Karpas-422 (cell line): ENCODE data around the gene ALDH16A1. TPM values are rescaled to one million over a fixed set of nuclear protein-coding genes. Genes with fewer than 3 reads are reported as not detected.

Experiments
- DNase-seq: peaks from one replicate; pipeline ENCODE4 v3.0.0-alpha.2; 2015
- H2AFZ ChIP-seq: fragments of 200-600 bp; sonication (generic); 2 replicates; pipeline ENCODE4 v1.6.1; 2014; ENCODE audit warnings: antibody characterized with exemption, low read length, mixed read lengths
- H3K27ac ChIP-seq: fragments of 200-600 bp; sonication (generic); 2 replicates; pipeline ENCODE4 v1.5.1; 2014; ENCODE audit warnings: mild to moderate bottlenecking, low read length, moderate library complexity
- H3K27me3 ChIP-seq: fragments of 200-600 bp; sonication (generic); 2 replicates; pipeline ENCODE4 v1.6.1; 2014; ENCODE audit warnings: low read length, mixed read lengths
- H3K36me3 ChIP-seq: fragments of 200-600 bp; sonication (generic); 2 replicates; pipeline ENCODE4 v1.6.1; 2014; ENCODE audit warnings: low read length, mixed read lengths; ENCODE audit not compliant: insufficient read depth
- H3K4me1 ChIP-seq: fragments of 200-600 bp; sonication (generic); 2 replicates; pipeline ENCODE4 v1.6.1; 2014; ENCODE audit warnings: mild to moderate bottlenecking, low read length, mixed read lengths
- H3K4me2 ChIP-seq: fragments of 200-600 bp; sonication (generic); 2 replicates; pipeline ENCODE4 v1.6.1; 2014; ENCODE audit warnings: low read length, low read depth, mild to moderate bottlenecking; ENCODE audit not compliant: poor library complexity, severe bottlenecking
- H3K4me3 ChIP-seq: fragments of 200-600 bp; sonication (generic); 2 replicates; pipeline ENCODE4 v1.5.1; 2014; ENCODE audit warnings: mild to moderate bottlenecking, antibody characterized with exemption, low read length, mixed read lengths
- H3K79me2 ChIP-seq: fragments of 200-600 bp; sonication (generic); 2 replicates; pipeline ENCODE4 v1.6.1; 2014; ENCODE audit warnings: mild to moderate bottlenecking, low read length, mixed read lengths
- H3K9ac ChIP-seq: fragments of 200-600 bp; sonication (generic); 2 replicates; pipeline ENCODE4 v1.6.0; 2014; ENCODE audit warnings: low read length
- H3K9me2 ChIP-seq: fragments of 200-600 bp; sonication (generic), shearing (Covaris generic); replicated peaks from 2 replicates; pipeline ENCODE4 v1.6.0; 2014; ENCODE audit warnings: mild to moderate bottlenecking, low read length, moderate library complexity; ENCODE audit not compliant: insufficient read depth
- H3K9me3 ChIP-seq: fragments of 300-700, 200-600 bp; sonication (generic); 2 replicates; pipeline ENCODE4 v1.6.1; 2014; ENCODE audit warnings: low read length, mixed read lengths
- H4K20me1 ChIP-seq: fragments of 200-600 bp; sonication (generic); 2 replicates; pipeline ENCODE4 v1.6.1; 2014; ENCODE audit warnings: mild to moderate bottlenecking, antibody characterized with exemption, low read length, low read depth; ENCODE audit not compliant: insufficient read depth
- total RNA-seq: library from RNA; depleted of rRNA; stranded (reverse); fragments of >200 nt; shearing (Covaris generic); gene quantifications from 2 replicates; pipeline ENCODE4 v1.2.3, GENCODE V29; 2014; ENCODE audit warnings: low replicate concordance

Gene ALDH16A1
- total RNA-seq, 1 experiment from 2014 or later: 15.9 TPM

DNA sequence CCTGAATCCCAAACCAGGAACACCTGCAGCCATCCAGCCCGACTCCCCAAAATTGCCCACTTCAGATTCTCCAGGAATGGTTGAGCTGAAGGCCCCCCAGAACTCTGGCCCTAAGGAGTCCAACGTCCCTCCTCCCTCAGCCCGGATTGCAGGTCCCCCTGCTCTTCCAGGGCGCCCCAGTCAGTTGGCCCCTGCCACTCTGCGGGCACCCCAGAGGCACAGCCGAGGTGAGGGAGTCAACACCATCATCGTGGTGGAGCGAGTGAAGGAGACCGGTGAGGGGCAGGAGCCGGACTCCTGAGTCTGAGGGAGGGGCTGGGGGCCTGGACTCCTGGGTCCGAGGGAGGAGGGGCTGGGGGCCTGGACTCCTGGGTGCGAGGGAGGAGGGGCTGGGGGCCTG, 25.7 kb upstream of the ALDH16A1 start:
- no peaks in the 10 kb centered on the region for H3K9me3 ChIP-seq
- no peaks in the 10 kb centered on the region for H4K20me1 ChIP-seq
- H3K9ac ChIP-seq: peak overlapping the region; percentile 66
- no peaks in the 10 kb centered on the region for H3K36me3 ChIP-seq
- no peak overlapping the region for H2AFZ ChIP-seq
- no peaks in the 10 kb centered on the region for H3K27me3 ChIP-seq
- H3K9me2 ChIP-seq: no peaks in the 10 kb centered on the region
- H3K4me2 ChIP-seq: peak overlapping the region; percentile 74
- no peak overlapping the region for H3K4me3 ChIP-seq
- H3K79me2 ChIP-seq: no peaks in the 10 kb centered on the region
- peaks cover 57% of the 10 kb centered on the region for H3K4me1 ChIP-seq
- H3K27ac ChIP-seq: no peak overlapping the region
- DNase-seq: no peak

DNA sequence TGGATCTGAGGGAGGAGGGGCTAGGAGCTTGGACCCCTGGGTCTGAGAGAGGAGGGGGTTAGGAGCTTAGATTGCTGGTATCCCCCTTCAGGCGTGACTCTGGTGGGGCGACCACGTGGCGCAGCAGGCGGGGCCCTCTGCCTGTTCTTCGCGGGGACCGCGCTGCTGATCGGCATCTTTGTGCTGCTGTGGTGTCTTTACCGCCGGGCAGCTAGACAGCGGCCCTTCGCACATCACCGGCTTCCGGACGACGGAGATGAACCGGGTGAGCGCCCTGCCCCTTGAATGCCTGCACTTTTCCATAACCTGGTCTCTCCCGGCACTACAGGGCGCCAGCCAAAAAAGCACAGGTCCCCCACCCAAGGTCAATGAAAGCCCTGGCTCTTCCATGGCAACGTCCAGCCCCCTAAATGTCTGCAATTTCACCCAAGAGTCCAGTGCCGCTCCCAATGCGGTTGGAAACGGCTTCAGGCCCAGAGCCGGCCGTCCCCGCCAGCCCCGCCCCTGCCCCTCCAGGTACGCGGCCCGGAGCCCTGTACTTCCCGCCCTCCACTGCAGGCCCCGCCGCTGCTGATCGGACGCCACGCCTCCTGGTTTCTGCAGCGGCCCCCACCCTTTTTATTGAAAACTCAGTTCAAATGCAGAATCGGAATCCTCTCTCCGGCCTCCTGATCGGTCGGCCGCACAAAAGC, 25.0 kb upstream of the ALDH16A1 start:
- DNase-seq: peak; percentile 78
- H3K9ac ChIP-seq: peak overlapping the region; percentile 66
- H3K9me3 ChIP-seq: no peaks in the 10 kb centered on the region

DNA sequence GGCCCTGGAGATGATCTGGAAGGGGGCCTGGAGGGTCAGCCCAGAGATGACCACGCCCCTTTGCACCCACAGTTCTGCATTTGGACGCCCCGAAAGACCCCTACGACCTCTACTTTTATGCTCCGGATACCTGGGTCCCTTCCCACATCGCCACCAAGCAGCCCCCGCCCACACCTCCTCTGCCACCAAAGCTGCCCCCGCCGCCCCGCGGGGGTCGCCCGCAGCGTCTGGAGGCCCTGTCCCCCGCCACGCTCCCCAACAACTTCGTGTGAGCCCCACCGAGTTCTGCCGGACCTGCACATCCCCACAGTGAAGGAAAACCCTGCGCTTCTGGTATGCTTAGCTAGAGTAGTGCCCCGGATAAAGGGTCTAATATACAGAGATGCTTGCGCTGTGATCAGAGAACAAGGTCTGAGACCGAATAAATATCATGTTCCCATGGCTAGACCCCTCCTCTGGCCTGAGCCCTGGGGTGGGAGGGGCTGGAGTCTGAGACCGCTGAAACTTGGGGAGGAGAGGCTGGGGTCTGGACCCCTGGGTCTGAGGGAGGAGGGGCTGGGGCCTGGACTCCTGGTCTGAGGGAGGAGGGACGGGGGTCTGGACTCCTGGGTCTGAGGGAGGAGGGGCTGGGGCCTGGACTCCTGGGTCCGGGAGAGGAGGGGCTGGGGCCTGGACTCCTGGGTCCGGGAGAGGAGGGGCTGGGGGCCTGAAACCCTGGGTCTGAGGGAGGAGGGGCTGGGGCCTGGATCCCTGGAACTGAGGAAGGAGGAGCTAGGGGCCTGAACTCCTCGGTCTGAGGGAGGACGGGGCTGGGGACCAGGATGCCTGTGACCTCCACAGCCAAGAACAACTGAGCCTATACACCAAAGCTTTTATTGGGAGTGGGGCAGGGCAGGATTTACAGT, 24.2 kb upstream of the ALDH16A1 start:
- Histone ChIP-seq H3K79me2 (no peaks in the 10 kb centered on the region), H3K4me3 (peak overlapping the region; percentile 56; the same call in 1 of the 2 replicates), H2AFZ (no peak overlapping the region), H3K9me2 (no peaks in the 10 kb centered on the region), H3K4me2 (peak overlapping the region; percentile 74), H3K36me3 (no peaks in the 10 kb centered on the region), H3K27me3 (no peaks in the 10 kb centered on the region), H3K4me1 (peaks cover 48% of the 10 kb centered on the region), H3K27ac (no peak overlapping the region), H3K9ac (peak overlapping the region; percentile 66; the same call in 1 of the 2 replicates), H4K20me1 (no peaks in the 10 kb centered on the region), H3K9me3 (no peaks in the 10 kb centered on the region)
- no peak for DNase-seq

More for the DNA sequence above, 25.0 kb upstream of the ALDH16A1 start:
- peak overlapping the region; percentile 74 for H3K4me2 ChIP-seq
- H2AFZ ChIP-seq: peak overlapping the region; percentile 94
- no peaks in the 10 kb centered on the region for H3K9me2 ChIP-seq
- H3K36me3 ChIP-seq: no peaks in the 10 kb centered on the region
- no peaks in the 10 kb centered on the region for H3K27me3 ChIP-seq
- no peaks in the 10 kb centered on the region for H4K20me1 ChIP-seq
- H3K4me1 ChIP-seq: peaks cover 56% of the 10 kb centered on the region
- peak overlapping the region; percentile 56 for H3K4me3 ChIP-seq
- H3K79me2 ChIP-seq: no peaks in the 10 kb centered on the region
- no peak overlapping the region for H3K27ac ChIP-seq

DNA sequence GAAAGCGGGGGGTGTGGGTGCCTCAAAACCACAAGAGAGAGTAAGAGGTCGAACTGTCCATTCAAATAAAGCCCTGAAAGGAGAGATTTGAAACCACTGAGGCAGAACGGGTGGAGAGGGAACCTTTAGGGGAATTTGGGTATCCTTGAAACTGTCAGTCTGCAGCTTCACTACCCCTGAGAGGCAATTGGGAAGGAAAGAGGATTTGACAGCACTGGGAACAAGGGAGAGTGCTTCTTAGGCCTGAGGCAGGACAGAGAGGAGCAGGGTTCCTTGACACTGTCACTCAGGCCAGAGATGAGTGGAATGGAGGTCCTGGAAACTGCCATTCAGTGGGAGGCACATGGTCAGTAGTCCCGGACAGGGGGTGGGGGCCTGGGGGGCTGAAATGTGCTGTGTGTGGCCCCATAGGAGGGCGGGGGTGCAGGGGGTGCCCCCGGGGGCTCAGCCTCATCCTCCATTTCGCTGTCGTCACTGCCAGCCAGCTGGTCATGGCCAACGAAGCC, 22.8 kb upstream of the ALDH16A1 start:
- Histone ChIP-seq H3K4me1 (peaks cover 42% of the 10 kb centered on the region), H3K9ac (no peak overlapping the region), H3K4me3 (no peak overlapping the region), H3K9me3 (no peaks in the 10 kb centered on the region), H2AFZ (no peak overlapping the region), H3K4me2 (no peak overlapping the region), H3K79me2 (no peaks in the 10 kb centered on the region), H3K36me3 (no peaks in the 10 kb centered on the region), H4K20me1 (no peaks in the 10 kb centered on the region), H3K9me2 (no peaks in the 10 kb centered on the region), H3K27me3 (no peaks in the 10 kb centered on the region), H3K27ac (no peak overlapping the region)
- DNase-seq: no peak

DNA sequence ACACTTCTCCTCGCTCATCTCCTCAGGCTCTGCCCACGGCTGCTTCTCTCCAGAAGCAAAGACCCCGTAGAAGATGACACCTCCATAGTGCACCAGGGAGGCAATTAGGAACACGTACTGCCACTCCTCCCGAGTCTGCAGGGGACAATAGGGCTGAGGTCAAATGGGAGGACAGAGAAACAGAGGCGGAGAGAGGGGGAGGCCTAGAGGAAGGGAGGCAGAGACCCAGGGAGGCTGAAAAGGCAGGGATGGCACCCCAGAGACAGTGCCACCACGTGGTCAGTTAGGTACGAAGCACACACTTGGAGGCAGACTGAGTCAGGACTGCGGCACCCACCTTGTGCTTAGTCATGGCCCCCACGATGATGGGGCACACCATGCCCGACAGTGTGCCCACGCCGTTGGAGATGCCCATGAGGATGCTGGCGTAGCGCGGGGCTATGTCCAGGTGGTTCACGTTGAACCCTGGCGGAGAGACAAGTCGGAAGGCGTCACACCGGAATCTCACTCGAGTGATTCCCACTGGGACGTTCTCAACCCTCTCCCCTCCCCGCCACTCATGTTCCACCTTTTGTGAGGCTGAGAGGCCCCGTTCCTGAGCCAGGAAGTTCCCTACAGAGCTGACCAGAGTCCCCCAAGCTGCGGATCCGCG, 22.2 kb upstream of the ALDH16A1 start:
- no peaks in the 10 kb centered on the region for H3K36me3 ChIP-seq
- DNase-seq: peak; percentile 90
- H3K9me3 ChIP-seq: no peaks in the 10 kb centered on the region
- peaks cover 37% of the 10 kb centered on the region for H3K4me1 ChIP-seq
- no peak overlapping the region for H2AFZ ChIP-seq
- H4K20me1 ChIP-seq: no peaks in the 10 kb centered on the region
- H3K4me3 ChIP-seq: no peak overlapping the region
- no peak overlapping the region for H3K9ac ChIP-seq
- H3K4me2 ChIP-seq: no peak overlapping the region
- no peaks in the 10 kb centered on the region for H3K27me3 ChIP-seq
- H3K9me2 ChIP-seq: no peaks in the 10 kb centered on the region
- H3K27ac ChIP-seq: no peak overlapping the region
- H3K79me2 ChIP-seq: no peaks in the 10 kb centered on the region

DNA sequence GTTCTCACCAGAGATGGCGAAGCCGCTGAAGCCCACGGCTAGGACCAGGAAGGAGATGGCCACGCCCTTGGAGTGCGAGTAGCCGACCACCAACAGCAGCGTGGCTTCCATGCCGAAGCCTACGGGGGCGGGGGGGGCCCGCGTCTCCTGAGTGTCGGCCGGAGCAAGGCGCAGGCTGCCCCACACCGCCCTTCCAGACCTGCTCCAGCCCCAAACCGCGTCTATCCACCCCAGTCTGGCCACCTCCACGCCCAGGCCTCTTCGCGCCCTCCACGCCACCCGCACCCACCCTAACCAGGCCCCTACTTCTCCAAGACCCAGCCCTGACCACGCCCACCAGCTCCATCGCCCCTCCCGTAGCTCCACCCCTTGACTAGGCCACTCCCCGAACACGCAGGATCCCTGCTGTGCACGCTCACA, 21.7 kb upstream of the ALDH16A1 start:
- H2AFZ ChIP-seq: no peak overlapping the region
- H3K4me3 ChIP-seq: no peak overlapping the region
- no peaks in the 10 kb centered on the region for H3K36me3 ChIP-seq
- no peak overlapping the region for H3K4me2 ChIP-seq
- H3K79me2 ChIP-seq: no peaks in the 10 kb centered on the region
- no peaks in the 10 kb centered on the region for H3K27me3 ChIP-seq
- H3K9ac ChIP-seq: no peak overlapping the region
- no peaks in the 10 kb centered on the region for H3K9me3 ChIP-seq
- peak; percentile 87 for DNase-seq
- H3K27ac ChIP-seq: no peak overlapping the region
- H3K9me2 ChIP-seq: no peaks in the 10 kb centered on the region
- no peaks in the 10 kb centered on the region for H4K20me1 ChIP-seq
- H3K4me1 ChIP-seq: peaks cover 37% of the 10 kb centered on the region

DNA sequence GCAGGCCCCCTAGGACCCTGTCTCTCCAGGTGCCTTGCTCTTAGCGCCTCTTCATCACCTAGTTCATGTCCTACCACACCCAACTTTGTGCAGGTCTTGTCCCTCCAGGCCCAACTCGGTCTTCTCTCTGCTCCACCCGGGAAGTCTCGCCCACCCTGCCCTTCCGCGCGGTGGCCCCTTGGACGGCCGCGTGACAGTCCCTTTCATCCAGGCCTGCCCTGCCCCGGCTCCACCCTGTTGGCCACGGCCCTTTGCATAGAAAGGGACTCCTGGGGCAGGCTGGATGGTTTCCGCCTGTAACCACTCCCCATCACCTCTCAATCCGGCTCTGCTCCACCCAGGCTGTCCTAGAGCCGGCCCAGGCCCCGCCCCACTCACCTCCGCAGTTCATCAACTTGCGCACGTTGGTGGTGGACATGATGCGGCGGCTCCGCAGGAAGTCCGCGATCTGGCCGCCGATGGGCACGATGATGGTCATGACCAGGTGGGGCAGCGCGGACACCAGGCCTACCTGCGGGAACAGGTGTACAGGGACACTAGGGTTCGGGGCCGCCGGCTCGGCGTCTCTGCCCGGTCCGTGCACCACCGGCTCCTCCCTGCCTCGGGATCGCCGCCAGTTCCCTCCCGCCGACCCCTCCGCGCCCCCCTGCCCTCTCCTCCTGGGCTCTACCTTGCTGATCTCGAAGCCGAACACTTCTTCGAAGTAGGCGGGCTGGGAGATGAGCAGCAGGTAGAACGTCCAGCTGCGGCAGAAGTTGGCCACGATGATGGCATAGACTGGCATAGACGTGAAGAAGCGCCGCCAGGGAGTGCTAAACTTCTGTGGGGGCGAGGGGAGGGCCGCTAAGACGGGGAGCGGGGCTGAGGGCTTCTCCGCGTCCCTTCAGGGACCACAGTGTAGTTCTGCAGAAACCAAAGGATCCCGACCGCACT, 20.6 kb upstream of the ALDH16A1 start:
- no peak for DNase-seq
- Histone ChIP-seq H3K27ac (no peak overlapping the region), H4K20me1 (no peaks in the 10 kb centered on the region), H3K79me2 (no peaks in the 10 kb centered on the region), H3K9ac (no peak overlapping the region), H3K36me3 (no peaks in the 10 kb centered on the region), H2AFZ (no peak overlapping the region), H3K4me1 (peaks cover 33% of the 10 kb centered on the region), H3K9me2 (no peaks in the 10 kb centered on the region), H3K4me3 (no peak overlapping the region), H3K4me2 (no peak overlapping the region), H3K9me3 (no peaks in the 10 kb centered on the region), H3K27me3 (no peaks in the 10 kb centered on the region)
